ENCODE data around the gene EXOC4. TPM values are rescaled to one million over a fixed set of nuclear protein-coding genes. Genes with fewer than 3 reads are reported as not detected.

EXOC4 gene
- total RNA-seq, 3 donors from 2014 or later: 88.3 to 136 (median 99.6) TPM

GRCh38 chr7:133859231-133859630 is 606.4 kb downstream of the EXOC4 start:
- no peak for DNase-seq (ENCODE audit: low spot score in 2 of 2)
- Histone ChIP-seq H3K27ac (no peak overlapping the region), H3K4me1 (no peaks in the 10 kb centered on the region), H3K36me3 (no peaks in the 10 kb centered on the region), H3K27me3 (no peaks in the 10 kb centered on the region), H3K4me3 (no peak overlapping the region), H3K9me3 (no peaks in the 10 kb centered on the region)
- intact Hi-C loops (cut with DNase I; ENCODE audit: low total_unique reads): no loop called here
- no peak for TF ChIP-seq POLR2AphosphoS5 (IDR thresholded peaks at IDR 0.05)
- TF ChIP-seq CTCF (IDR thresholded peaks at IDR 0.05): no peak
- no peak for TF ChIP-seq POLR2A (IDR thresholded peaks at IDR 0.05)

GRCh38 chr7:133859871-133860450 is 607.1 kb downstream of the EXOC4 start:
- TF ChIP-seq POLR2A (IDR thresholded peaks at IDR 0.05) (no peak), CTCF (IDR thresholded peaks at IDR 0.05) (no peak), POLR2AphosphoS5 (IDR thresholded peaks at IDR 0.05) (no peak)
- no peaks in the 10 kb centered on the region for H3K4me1 ChIP-seq
- no peaks in the 10 kb centered on the region for H3K27me3 ChIP-seq
- no peak for DNase-seq (ENCODE audit: low spot score in 2 of 2)
- H3K9me3 ChIP-seq: no peaks in the 10 kb centered on the region
- no peaks in the 10 kb centered on the region for H3K36me3 ChIP-seq
- no peak overlapping the region for H3K27ac ChIP-seq
- intact Hi-C loops (cut with DNase I; ENCODE audit: low total_unique reads): no loop called here
- H3K4me3 ChIP-seq: no peak overlapping the region

GRCh38 chr7:133860628-133861335 is 607.9 kb downstream of the EXOC4 start:
- intact Hi-C loops (cut with DNase I; ENCODE audit: low total_unique reads): no loop called here
- DNase-seq (ENCODE audit: low spot score in 2 of 2): no peak

GRCh38 chr7:133861876-133862275 is 609.0 kb downstream of the EXOC4 start:
- TF ChIP-seq CTCF (IDR thresholded peaks at IDR 0.05) (no peak), POLR2A (IDR thresholded peaks at IDR 0.05) (no peak), POLR2AphosphoS5 (IDR thresholded peaks at IDR 0.05) (no peak)
- no peak overlapping the region for H3K4me3 ChIP-seq
- H3K27ac ChIP-seq: no peak overlapping the region
- no peaks in the 10 kb centered on the region for H3K4me1 ChIP-seq
- DNase-seq (ENCODE audit: low spot score in 2 of 2): no peak
- no peaks in the 10 kb centered on the region for H3K27me3 ChIP-seq
- intact Hi-C loops (cut with DNase I; ENCODE audit: low total_unique reads): no loop called here
- H3K36me3 ChIP-seq: no peaks in the 10 kb centered on the region
- H3K9me3 ChIP-seq: no peaks in the 10 kb centered on the region

More at GRCh38 chr7:133860628-133861335, 607.9 kb downstream of the EXOC4 start:
- no peaks in the 10 kb centered on the region for H3K36me3 ChIP-seq
- TF ChIP-seq POLR2AphosphoS5 (IDR thresholded peaks at IDR 0.05) (no peak), POLR2A (IDR thresholded peaks at IDR 0.05) (no peak), CTCF (IDR thresholded peaks at IDR 0.05) (no peak)
- no peaks in the 10 kb centered on the region for H3K27me3 ChIP-seq
- H3K4me1 ChIP-seq: no peaks in the 10 kb centered on the region
- H3K9me3 ChIP-seq: no peaks in the 10 kb centered on the region
- no peak overlapping the region for H3K27ac ChIP-seq
- no peak overlapping the region for H3K4me3 ChIP-seq

- no peaks in the 10 kb centered on the region for H3K4me1 ChIP-seq
- H3K36me3 ChIP-seq: no peaks in the 10 kb centered on the region
- intact Hi-C loops (cut with DNase I; ENCODE audit: low total_unique reads): no loop called here
- H3K4me3 ChIP-seq: no peak overlapping the region
- H3K9me3 ChIP-seq: no peaks in the 10 kb centered on the region
- DNase-seq (ENCODE audit: low spot score in 2 of 2): no peak
- no peak for TF ChIP-seq POLR2A (IDR thresholded peaks at IDR 0.05)
- TF ChIP-seq CTCF (IDR thresholded peaks at IDR 0.05): no peak
- no peak for TF ChIP-seq POLR2AphosphoS5 (IDR thresholded peaks at IDR 0.05)
- no peak overlapping the region for H3K27ac ChIP-seq
- no peaks in the 10 kb centered on the region for H3K27me3 ChIP-seq
Observed at GRCh38 chr7:133863362-133864061, 610.6 kb downstream of the EXOC4 start.
